GM12878 (cell line): Measurements from ENCODE around the gene NR2F6. TPM values are rescaled to one million over a fixed set of nuclear protein-coding genes. Genes with fewer than 3 reads are reported as not detected.
A peak's percentile ranks its signal among the peaks of the same experiment; 100 is the strongest.

Experiments
- ATAC-seq: fragments of 200-7000 bp; cut with Tn5 transposase; 3 replicates; pipeline ENCODE4 v1.9.1; 2020; ENCODE audit warnings: mild to moderate bottlenecking, moderate library complexity
- BruUV-seq: library from RNA; stranded (reverse); fragments of 400-500 nt; replicated peaks from 2 replicates; lab custom pipeline; 2021; lab: Mats Ljungman, UMichigan
- CTCF ChIA-PET: fragments of 300-600 bp; sonication (Branson Sonifier 250); formaldehyde crosslinking; extraction: SDS; loops from one replicate; lab custom pipeline; 2021; ENCODE audit warnings: inconsistent platforms; lab: Yijun Ruan, JAX
- POLR2A ChIA-PET: fragments of 350-600 bp; formaldehyde crosslinking; extraction: SDS; loops from one replicate; lab custom pipeline; 2021; ENCODE audit warnings: inconsistent platforms; lab: Charles Lee
- RAD21 ChIA-PET: fragments of 300-600 bp; sonication (Branson Sonifier 250); formaldehyde crosslinking; loops from one replicate; lab custom pipeline; 2023; ENCODE audit warnings: antibody characterized with exemption; ENCODE audit not compliant: unreplicated experiment; lab: Charles Lee
- SMC1A ChIA-PET: fragments of 300-600 bp; sonication (Branson Sonifier 250); formaldehyde crosslinking; loops from one replicate; lab custom pipeline; 2023; ENCODE audit not compliant: unreplicated experiment, uncharacterized antibody; lab: Charles Lee
- DNase-seq: peaks from one replicate; pipeline ENCODE4 v3.0.0-alpha.2; 2011; ENCODE audit warnings: low read depth, low spot score
- FAIRE-seq: peaks from 3 replicates; lab custom pipeline; 2011; peaks lifted over from hg19 to GRCh38; lab: Jason Lieb, UNC
- H2AFZ ChIP-seq: 2 replicates; pipeline ENCODE4 v1.6.0; 2011; ENCODE audit warnings: low read depth, low read length, control low read depth; ENCODE audit not compliant: control insufficient read depth
- H3K27ac ChIP-seq: 2 replicates; pipeline ENCODE4 v1.5.1; 2011; ENCODE audit warnings: control low read depth; ENCODE audit not compliant: control insufficient read depth, insufficient read depth
- H3K27me3 ChIP-seq, 2 experiments: replicated peaks in 1 of 2; 2 replicates each; pipeline versions ENCODE4 v1.6.0 to v1.6.1; 2011; ENCODE audit warnings: low read length in 1 of 2; ENCODE audit not compliant: control insufficient read depth in 2 of 2, insufficient read depth in 2 of 2
- H3K36me3 ChIP-seq, 2 experiments: 2 replicates each; pipeline ENCODE4 v1.5.1; 2011; ENCODE audit warnings: low read length in 1 of 2; ENCODE audit not compliant: control insufficient read depth in 2 of 2, insufficient read depth in 2 of 2
- H3K4me1 ChIP-seq: 2 replicates; pipeline ENCODE4 v1.6.1; 2011; ENCODE audit warnings: mild to moderate bottlenecking, low read length, moderate library complexity, mixed read lengths; ENCODE audit not compliant: control insufficient read depth, insufficient read depth
- H3K4me2 ChIP-seq: 2 replicates; pipeline ENCODE4 v1.6.0; 2011; ENCODE audit warnings: control low read depth; ENCODE audit not compliant: control insufficient read depth, insufficient read depth
- H3K4me3 ChIP-seq: fragments of 200-600 bp; sonication (generic); 2 replicates; pipeline ENCODE4 v1.5.1; 2016
- H3K79me2 ChIP-seq: 2 replicates; pipeline ENCODE4 v1.6.0; 2011; ENCODE audit warnings: low read length; ENCODE audit not compliant: control insufficient read depth, insufficient read depth
- H3K9ac ChIP-seq: 2 replicates; pipeline ENCODE4 v1.8.0; 2011; ENCODE audit warnings: low read length, control low read depth, mixed read lengths; ENCODE audit not compliant: control insufficient read depth, insufficient read depth
- H3K9me3 ChIP-seq: replicated peaks from 3 replicates; pipeline ENCODE4 v1.5.1; 2011; ENCODE audit warnings: mild to moderate bottlenecking, low read length; ENCODE audit not compliant: control insufficient read depth, insufficient read depth
- H4K20me1 ChIP-seq: 2 replicates; pipeline ENCODE4 v1.6.0; 2011; ENCODE audit not compliant: control insufficient read depth, insufficient read depth
- BHLHE40 ChIP-seq, 2 experiments: fragments of 450-650 bp in 1 of 2; IDR thresholded peaks; 2 replicates each; pipeline ENCODE4 v1.6.1; 2011 to 2017; ENCODE audit warnings: low read depth in 2 of 2, borderline replicate concordance in 1 of 2, improper control_type of control experiment in 1 of 2, low read length in 1 of 2, mild to moderate bottlenecking in 1 of 2
- CBX5 ChIP-seq: sonication (generic); IDR thresholded peaks from 2 replicates; pipeline ENCODE4 v1.6.1; 2016; ENCODE audit warnings: low read depth, moderate library complexity, mild to moderate bottlenecking, inconsistent platforms
- CHD2 ChIP-seq: IDR thresholded peaks from 2 replicates; pipeline ENCODE4 v1.6.1; 2011; ENCODE audit warnings: low read depth, low read length, improper control_type of control experiment, borderline replicate concordance
- EGR1 ChIP-seq, 2 experiments: IDR thresholded peaks; 1 replicate in 1 of 2; 2 replicates in 1 of 2; pipeline ENCODE4 v1.6.1; 2011 to 2012; ENCODE audit warnings: low read depth in 2 of 2, low read length in 2 of 2, borderline replicate concordance in 1 of 2, mild to moderate bottlenecking in 1 of 2, moderate library complexity in 1 of 2
- HDGF ChIP-seq: fragments of 450-650 bp; IDR thresholded peaks from 2 replicates; pipeline ENCODE4 v1.6.1; 2016; ENCODE audit warnings: antibody characterized with exemption
- PAX8 ChIP-seq: fragments of 450-650 bp; IDR thresholded peaks from 2 replicates; pipeline ENCODE4 v1.6.1; 2017; ENCODE audit warnings: mild to moderate bottlenecking, moderate library complexity
- RELA ChIP-seq: fragments of 450-650 bp; IDR thresholded peaks from 2 replicates; pipeline ENCODE4 v1.8.0; 2014; ENCODE audit warnings: borderline replicate concordance; ENCODE audit not compliant: partially characterized antibody
- SKIL ChIP-seq: fragments of 450-650 bp; IDR thresholded peaks from 2 replicates; pipeline ENCODE4 v1.6.1; 2017; ENCODE audit warnings: mild to moderate bottlenecking, low read depth, inconsistent platforms; ENCODE audit not compliant: poor library complexity, severe bottlenecking
- SREBF2 ChIP-seq: IDR thresholded peaks from 2 replicates; pipeline ENCODE4 v1.6.1; 2012; ENCODE audit warnings: mild to moderate bottlenecking, low read length
- ZNF217 ChIP-seq: fragments of 450-650 bp; IDR thresholded peaks from 2 replicates; pipeline ENCODE4 v1.6.1; 2017; ENCODE audit warnings: antibody characterized with exemption, mild to moderate bottlenecking
- WGBS: methylation state at CpG from one replicate; pipeline ENCODE4 v1.1.6; 2016; ENCODE audit warnings: low lambda C conversion rate; ENCODE audit not compliant: insufficient replicate concordance, insufficient coverage; ENCODE audit errors: missing lambda C conversion rate; 5-methylcytosine and 5-hydroxymethylcytosine counted together
- in situ Hi-C: fragments of 300-500 bp; cut with MboI; formaldehyde crosslinking; loops from 9 replicates; pipeline ENCODE4 v1.14.3; 2018; ENCODE audit warnings: mixed read lengths
- intact Hi-C: fragments of 100-400 bp; cut with micrococcal nuclease; formaldehyde crosslinking; loops from one replicate; pipeline ENCODE4 v1.14.2; 2022; ENCODE audit not compliant: unreplicated experiment
- polyA plus RNA-seq, 11 experiments: library from polyadenylated mRNA; depleted of rRNA in 4 of 11; unstranded in 6 of 11; stranded (reverse) in 5 of 11; fragments of >200 nt; fragmentation: Nextera tagmentation in 4 of 11; fragmentation: Illumina TruSeq in 1 of 11; extraction: Ambion mirVana in 4 of 11; extraction: Trizol in 1 of 11; gene quantifications; 1 replicate in 1 of 11; 2 replicates in 10 of 11; pipeline versions ENCODE4 v1.2.1 to v1.2.3, GENCODE V29; 2011 to 2016; ENCODE audit warnings: inconsistent platforms in 2 of 11, missing spikeins in 2 of 11, low read depth in 1 of 11
- total RNA-seq, 4 experiments: library from RNA; depleted of rRNA in 3 of 4; stranded (reverse); fragments of >200 nt in 3 of 4; fragmentation: Illumina TruSeq in 1 of 4; extraction: Trizol in 1 of 4; gene quantifications; 2 replicates each; pipeline versions ENCODE4 v1.2.1 to v1.2.3, GENCODE V29; 2013 to 2021
- TF ChIP-seq, protein P1 (sequence below): fragments of 450-650 bp; IDR thresholded peaks from 2 replicates; pipeline ENCODE4 v1.6.1; 2016; ENCODE audit warnings: mild to moderate bottlenecking

The NR2F6 gene
- total and polyA plus RNA-seq, 10 of the 15 experiments (the other 5 are each of a cell fraction or from before 2014, with no cell fraction given), result 0.18 to 15.5 (median 6.1) TPM

DNA sequence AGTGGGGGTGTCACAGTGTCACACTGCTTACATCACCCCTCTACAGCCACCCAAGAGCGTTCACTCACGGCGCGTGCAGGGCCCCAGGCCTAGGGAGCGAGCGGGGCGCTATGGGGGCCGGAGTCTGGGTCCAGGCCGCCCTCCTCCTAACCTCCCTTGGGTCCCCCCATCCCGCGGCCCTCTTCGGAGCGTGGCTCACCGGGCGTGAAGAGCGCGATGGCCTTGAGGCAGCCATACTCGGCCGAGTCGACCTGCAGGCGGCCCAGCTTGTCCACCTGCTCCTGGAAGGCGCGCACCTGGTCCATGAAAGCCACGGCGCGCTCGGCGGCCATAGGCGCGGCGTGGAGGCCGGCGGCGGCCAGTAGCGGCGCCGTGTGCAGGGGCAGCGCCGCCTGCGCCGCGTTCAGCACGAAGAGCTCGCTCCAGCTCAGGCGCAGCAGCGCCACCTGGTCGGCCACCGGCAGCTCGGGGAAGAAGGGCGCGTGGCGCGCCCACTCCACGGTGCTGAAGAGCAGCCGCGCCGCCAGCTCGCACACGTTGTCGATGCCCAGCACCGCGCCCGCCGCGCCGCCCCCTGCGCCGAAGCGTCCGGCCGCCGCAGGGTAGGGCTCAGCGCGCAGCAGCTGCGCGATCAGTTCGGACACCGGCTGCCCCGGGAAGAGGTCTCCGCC, 10.3 kb downstream of the NR2F6 start (continued):
- TF ChIP-seq BHLHE40 (IDR thresholded peaks at IDR 0.05; ENCODE audit: borderline replicate concordance in 1 of 2, low read depth in 2 of 2, low read length in 1 of 2) (peak; percentile 34 to 84; a peak in 3 of 4 replicates), CBX5 (no peak), CHD2 (peak; percentile 54; the same call in 1 of the 2 replicates), EGR1 (IDR thresholded peaks at IDR 0.05; ENCODE audit: borderline replicate concordance in 1 of 2, low read depth in 2 of 2, low read length in 2 of 2) (peak in 1 of 2 experiments; percentile 2; a peak in 1 of 3 replicates), SKIL (no peak), ZNF217 (peak; percentile 70), PAX8 (no peak)
- TF ChIP-seq, all 136 proteins: peak for 33

DNA sequence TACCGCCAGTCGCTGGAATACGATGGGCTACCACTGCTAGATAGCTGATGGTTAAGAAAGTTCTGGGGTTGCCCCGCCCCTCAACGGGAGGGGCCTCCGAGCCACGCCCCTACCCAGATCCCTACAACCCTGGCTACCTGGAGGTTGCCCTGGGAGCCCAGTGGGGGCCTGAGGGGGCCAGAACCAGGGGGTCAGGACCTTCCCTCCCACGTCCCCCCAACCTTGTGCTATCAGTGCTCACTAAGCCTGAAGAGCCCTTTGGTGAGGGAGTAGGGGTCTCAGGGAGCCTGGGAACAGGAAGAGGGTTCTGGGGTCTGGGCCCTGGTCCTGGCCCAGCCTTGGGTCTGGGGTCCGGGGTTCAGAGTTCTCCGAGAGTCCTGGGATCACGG, 10.8 kb downstream of the NR2F6 start:
- in situ Hi-C loops, result no loop called here
- Histone ChIP-seq H2AFZ (peak overlapping the region; percentile 90), H3K36me3 (no peaks in the 10 kb centered on the region; a peak in 1 of 4 replicates), H3K4me3 (peak overlapping the region; percentile 89), H3K27me3 (no peaks in the 10 kb centered on the region), H3K9ac (peak overlapping the region; percentile 77), H3K9me3 (no peaks in the 10 kb centered on the region), H3K4me2 (peak overlapping the region; percentile 98), H3K79me2 (peaks cover 10% of the 10 kb centered on the region), H3K4me1 (0 out of 2 replicates have a peak, but pooled peaks cover 4% of the 10 kb centered on the region), H3K27ac (peak overlapping the region; percentile 45), H4K20me1 (no peaks in the 10 kb centered on the region)
- intact Hi-C loops, result loop anchor here (2.0 kb wide), 1 partner anchor 160 kb away; the partner anchor contains the start of genes HAUS8 and MYO9B
- no peak for DNase-seq
- ATAC-seq, result peak; percentile 90
- no peak for TF ChIP-seq RELA
- TF ChIP-seq EGR1 (IDR thresholded peaks at IDR 0.05; ENCODE audit: borderline replicate concordance in 1 of 2, low read depth in 2 of 2, low read length in 2 of 2), result no peak
- TF ChIP-seq HDGF, result 0 out of 2 replicates have a peak, but pooled peaks have one; percentile 58
- TF ChIP-seq, protein P1, sequence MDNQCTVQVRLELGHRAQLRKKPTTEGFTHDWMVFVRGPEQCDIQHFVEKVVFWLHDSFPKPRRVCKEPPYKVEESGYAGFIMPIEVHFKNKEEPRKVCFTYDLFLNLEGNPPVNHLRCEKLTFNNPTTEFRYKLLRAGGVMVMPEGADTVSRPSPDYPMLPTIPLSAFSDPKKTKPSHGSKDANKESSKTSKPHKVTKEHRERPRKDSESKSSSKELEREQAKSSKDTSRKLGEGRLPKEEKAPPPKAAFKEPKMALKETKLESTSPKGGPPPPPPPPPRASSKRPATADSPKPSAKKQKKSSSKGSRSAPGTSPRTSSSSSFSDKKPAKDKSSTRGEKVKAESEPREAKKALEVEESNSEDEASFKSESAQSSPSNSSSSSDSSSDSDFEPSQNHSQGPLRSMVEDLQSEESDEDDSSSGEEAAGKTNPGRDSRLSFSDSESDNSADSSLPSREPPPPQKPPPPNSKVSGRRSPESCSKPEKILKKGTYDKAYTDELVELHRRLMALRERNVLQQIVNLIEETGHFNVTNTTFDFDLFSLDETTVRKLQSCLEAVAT, result no peak
- no peak for TF ChIP-seq SREBF2
- ChIA-PET POLR2A (interaction anchor here (0.6 to 3.3 kb wide), 10 partner anchors 9 to 584 kb away, joined by 3 to 31 read pairs (median 4); partner anchors contain the start of genes NR2F6, OCEL1 and USE1), CTCF (interaction anchor here (0.6 to 3.9 kb wide), 13 partner anchors 9 to 166 kb away, joined by 3 to 24 read pairs (median 5); partner anchors contain the start of genes OCEL1, USE1 and USHBP1), RAD21 (interaction anchor here (0.5 to 3.1 kb wide), 14 partner anchors 9 to 514 kb away, joined by 3 to 21 read pairs (median 4); partner anchors contain the start of genes BABAM1, HAUS8, OCEL1 and USE1), SMC1A (interaction anchor here (0.7 to 1.8 kb wide), 7 partner anchors 8 to 167 kb away, joined by 3 to 8 read pairs (median 3); partner anchors contain the start of genes BABAM1 and OCEL1)
- BruUV-seq, result no TSS peak
- WGBS, result 2% methylated on average over 11 of the region's 11 CpGs
- peak; percentile 66 for FAIRE-seq
